Fibroblast of lung (primary cell): ENCODE measurements around the gene ZNF275. TPM values are rescaled to one million over a fixed set of nuclear protein-coding genes. Genes with fewer than 3 reads are reported as not detected.

Experiments used
- DNase-seq, 2 donors: peaks; one replicate each; pipeline versions ENCODE4 v3.0.0 to v3.0.0-alpha.2; 2010; ENCODE audit warnings: low read depth in 2 of 2
- H2AFZ ChIP-seq: 2 replicates; pipeline ENCODE4 v1.5.1; 2012; ENCODE audit warnings: low read length, control low read depth, inconsistent platforms
- H3K27ac ChIP-seq: 2 replicates; pipeline ENCODE4 v1.5.1; 2011; ENCODE audit warnings: low read length, control low read depth; ENCODE audit not compliant: insufficient read depth
- H3K27me3 ChIP-seq: 2 replicates; pipeline ENCODE4 v1.5.1; 2011; ENCODE audit warnings: mild to moderate bottlenecking, low read length; ENCODE audit not compliant: control insufficient read depth, insufficient read depth
- H3K36me3 ChIP-seq: 2 replicates; pipeline ENCODE4 v1.5.1; 2011; ENCODE audit warnings: low read length; ENCODE audit not compliant: control insufficient read depth, insufficient read depth
- H3K4me1 ChIP-seq: 2 replicates; pipeline ENCODE4 v1.5.1; 2011; ENCODE audit warnings: low read length; ENCODE audit not compliant: control insufficient read depth, insufficient read depth; ENCODE audit errors: extremely low read depth
- H3K4me2 ChIP-seq: 2 replicates; pipeline ENCODE4 v1.5.1; 2011; ENCODE audit warnings: low read length, control low read depth; ENCODE audit not compliant: insufficient read depth; ENCODE audit errors: extremely low read depth
- H3K4me3 ChIP-seq, 4 experiments: fragments of 200-600 bp in 1 of 4; sonication (generic) in 1 of 4; replicated peaks in 1 of 4; 2 replicates each; pipeline ENCODE4 v1.5.1; 2011 to 2016; ENCODE audit warnings: low read length in 4 of 4, low read depth in 3 of 4, mild to moderate bottlenecking in 3 of 4, control low read depth in 2 of 4, inconsistent platforms in 1 of 4, mixed read lengths in 1 of 4; ENCODE audit not compliant: insufficient read depth in 1 of 4; ENCODE audit errors: control extremely low read depth in 1 of 4
- H3K79me2 ChIP-seq: 2 replicates; pipeline ENCODE4 v1.5.1; 2012; ENCODE audit warnings: mild to moderate bottlenecking, low read length, inconsistent platforms; ENCODE audit not compliant: control insufficient read depth, insufficient read depth
- H3K9ac ChIP-seq: 2 replicates; pipeline ENCODE4 v1.5.1; 2011; ENCODE audit warnings: mild to moderate bottlenecking, low read length, control low read depth; ENCODE audit not compliant: insufficient read depth
- H3K9me3 ChIP-seq: 2 replicates; pipeline ENCODE4 v1.5.1; 2012; ENCODE audit warnings: low read depth, low read length; ENCODE audit not compliant: control insufficient read depth, insufficient read depth
- H4K20me1 ChIP-seq: 2 replicates; pipeline ENCODE4 v1.5.1; 2011; ENCODE audit warnings: low read length; ENCODE audit not compliant: control insufficient read depth, insufficient read depth; ENCODE audit errors: extremely low read depth
- CTCF ChIP-seq, 2 donors: IDR thresholded peaks in 1 of 2; conservative IDR thresholded peaks in 1 of 2; 1 replicate in 1 of 2; 2 replicates in 1 of 2; pipeline ENCODE4 v1.5.1; 2011 to 2012; ENCODE audit warnings: low read length in 2 of 2, control low read depth in 1 of 2, inconsistent platforms in 1 of 2, low read depth in 1 of 2, mild to moderate bottlenecking in 1 of 2
- EZH2 ChIP-seq: IDR thresholded peaks from 2 replicates; pipeline ENCODE4 v1.5.1; 2012; ENCODE audit warnings: low read length, control low read depth, mild to moderate bottlenecking; ENCODE audit errors: missing control alignments
- polyA plus RNA-seq, 2 donors: library from polyadenylated mRNA; depleted of rRNA in 1 of 2; stranded (reverse) in 1 of 2; unstranded in 1 of 2; fragments of >200 nt; gene quantifications; 2 replicates each; pipeline ENCODE4 v1.2.1, GENCODE V29; 2011 to 2012; ENCODE audit warnings: missing spikeins in 1 of 2
- total RNA-seq: library from RNA; depleted of rRNA; stranded (reverse); fragments of >200 nt; gene quantifications from 2 replicates; pipeline ENCODE4 v1.2.1, GENCODE V29; 2014

The ZNF275 gene
- total and polyA plus RNA-seq, 2 donors (not counting 1 experiment from before 2014, with no cell fraction given): 6.3 to 12.2 TPM

GRCh38 chrX:153379971-153380581 lies 46.1 kb downstream of the ZNF275 start:
- H4K20me1 ChIP-seq: no peaks in the 10 kb centered on the region
- H3K9me3 ChIP-seq: no peaks in the 10 kb centered on the region
- DNase-seq: no peak
- no peaks in the 10 kb centered on the region for H3K79me2 ChIP-seq
- H3K4me2 ChIP-seq: no peak overlapping the region
- H3K4me1 ChIP-seq: no peaks in the 10 kb centered on the region
- H3K9ac ChIP-seq: no peak overlapping the region
- no peaks in the 10 kb centered on the region for H3K36me3 ChIP-seq
- H2AFZ ChIP-seq: no peak overlapping the region
- no peaks in the 10 kb centered on the region for H3K27me3 ChIP-seq
- H3K27ac ChIP-seq: no peak overlapping the region
- no peak overlapping the region for H3K4me3 ChIP-seq
- TF ChIP-seq CTCF (conservative IDR thresholded peaks at IDR 0.05 in 1 of 2, IDR thresholded peaks at IDR 0.05 in 1 of 2; ENCODE audit: low read depth in 1 of 2, low read length in 2 of 2) (no peak), EZH2 (no peak)

- no peak overlapping the region for H2AFZ ChIP-seq
- no peaks in the 10 kb centered on the region for H3K27me3 ChIP-seq
- no peak overlapping the region for H3K4me2 ChIP-seq
- H3K27ac ChIP-seq: no peak overlapping the region
- H3K9ac ChIP-seq: no peak overlapping the region
- no peak for DNase-seq
- no peak overlapping the region for H3K4me3 ChIP-seq
- no peaks in the 10 kb centered on the region for H3K4me1 ChIP-seq
- H3K9me3 ChIP-seq: no peaks in the 10 kb centered on the region
- no peaks in the 10 kb centered on the region for H3K79me2 ChIP-seq
- H4K20me1 ChIP-seq: no peaks in the 10 kb centered on the region
- H3K36me3 ChIP-seq: no peaks in the 10 kb centered on the region
- TF ChIP-seq CTCF (conservative IDR thresholded peaks at IDR 0.05 in 1 of 2, IDR thresholded peaks at IDR 0.05 in 1 of 2; ENCODE audit: low read depth in 1 of 2, low read length in 2 of 2) (no peak), EZH2 (no peak)
Observed at GRCh38 chrX:153380691-153381090, 46.7 kb downstream of the ZNF275 start.

- no peaks in the 10 kb centered on the region for H3K36me3 ChIP-seq
- H3K4me3 ChIP-seq: peak overlapping the region in 1 of 4 experiments; percentile 17
- no peaks in the 10 kb centered on the region for H3K4me1 ChIP-seq
- peak overlapping the region; percentile 37 for H3K4me2 ChIP-seq
- peak overlapping the region; percentile 81 for H3K27ac ChIP-seq
- H3K79me2 ChIP-seq: no peaks in the 10 kb centered on the region
- peak overlapping the region; percentile 53 for H3K9ac ChIP-seq
- DNase-seq: peak; percentile 83 to 92
- TF ChIP-seq EZH2 (no peak), CTCF (conservative IDR thresholded peaks at IDR 0.05 in 1 of 2, IDR thresholded peaks at IDR 0.05 in 1 of 2; ENCODE audit: low read depth in 1 of 2, low read length in 2 of 2) (peak; percentile 22 to 24)
- H4K20me1 ChIP-seq: no peaks in the 10 kb centered on the region
- peak overlapping the region; percentile 47 for H2AFZ ChIP-seq
- H3K9me3 ChIP-seq: no peaks in the 10 kb centered on the region
- H3K27me3 ChIP-seq: no peaks in the 10 kb centered on the region
Observed at GRCh38 chrX:153381684-153382532, 48.0 kb downstream of the ZNF275 start.
